Panc1 (cell line): ENCODE results near the gene GPR18. TPM values are rescaled to one million over a fixed set of nuclear protein-coding genes. Genes with fewer than 3 reads are reported as not detected.

Source experiments
- ATAC-seq: fragments of 200-7000 bp; cut with Tn5 transposase; 2 replicates; pipeline ENCODE4 v1.9.1; 2020; ENCODE audit warnings: mild to moderate bottlenecking, moderate library complexity
- BruUV-seq: library from RNA; stranded (reverse); fragments of 400-500 nt; replicated peaks from 2 replicates; lab custom pipeline; 2021; lab: Mats Ljungman, UMichigan
- CTCF ChIA-PET: fragments of 300-600 bp; sonication (Branson Sonifier 250); formaldehyde crosslinking; loops from one replicate; lab custom pipeline; 2022; ENCODE audit warnings: antibody characterized with exemption; lab: Charles Lee
- POLR2A ChIA-PET: fragments of 300-600 bp; sonication (Branson Sonifier 250); formaldehyde crosslinking; loops from one replicate; lab custom pipeline; 2022; ENCODE audit warnings: antibody characterized with exemption; lab: Charles Lee
- DNase-seq: peaks from one replicate; pipeline ENCODE4 v3.0.0-alpha.2; 2010; ENCODE audit warnings: low read depth, low spot score
- H3K27ac ChIP-seq: 2 replicates; pipeline ENCODE4 v1.5.1; 2011; ENCODE audit warnings: mild to moderate bottlenecking, low read length, inconsistent platforms
- H3K27me3 ChIP-seq: fragments of 200-500 bp; sonication (Bioruptor generic); 2 replicates; pipeline ENCODE4 v1.6.0; 2014; ENCODE audit warnings: low read length, inconsistent platforms; ENCODE audit not compliant: control insufficient read depth, insufficient read depth
- H3K36me3 ChIP-seq: fragments of 200-500 bp; sonication (Bioruptor generic); 2 replicates; pipeline ENCODE4 v1.5.1; 2014; ENCODE audit warnings: inconsistent platforms, mild to moderate bottlenecking, low read length, moderate library complexity; ENCODE audit not compliant: control insufficient read depth, insufficient read depth
- H3K4me1 ChIP-seq: 2 replicates; pipeline ENCODE4 v1.5.1; 2011; ENCODE audit warnings: inconsistent platforms, mild to moderate bottlenecking, low read length, moderate library complexity; ENCODE audit not compliant: control insufficient read depth, insufficient read depth
- H3K4me3 ChIP-seq, 2 experiments: 2 replicates each; pipeline ENCODE4 v1.5.1; 2011 to 2012; ENCODE audit warnings: low read depth in 2 of 2, low read length in 2 of 2, mild to moderate bottlenecking in 2 of 2, inconsistent platforms in 1 of 2, moderate library complexity in 1 of 2
- H3K9me3 ChIP-seq: fragments of 200-500 bp; sonication (Bioruptor generic); 2 replicates; pipeline ENCODE4 v1.5.1; 2014; ENCODE audit warnings: low read depth, mild to moderate bottlenecking, inconsistent platforms, low read length, moderate library complexity; ENCODE audit not compliant: control insufficient read depth, insufficient read depth
- POLR2AphosphoS5 ChIP-seq: IDR thresholded peaks from 2 replicates; pipeline ENCODE4 v1.6.1; 2012; ENCODE audit warnings: mild to moderate bottlenecking, low read depth, low read length, moderate library complexity
- SIN3A ChIP-seq: IDR thresholded peaks from 2 replicates; pipeline ENCODE4 v1.6.1; 2012; ENCODE audit warnings: low read depth, mild to moderate bottlenecking, low read length, moderate library complexity, borderline replicate concordance; ENCODE audit not compliant: insufficient read depth
- TCF7L2 ChIP-seq: IDR thresholded peaks from 2 replicates; pipeline ENCODE4 v1.6.1; 2011; ENCODE audit warnings: mild to moderate bottlenecking, low read depth, low read length, inconsistent platforms
- in situ Hi-C: cut with HindIII; loops from 2 replicates; pipeline ENCODE4 v1.10.0; 2016; ENCODE audit warnings: low sequenced_read_pairs, low pct_unique_long_range_greater_than_20kb
- intact Hi-C: fragments of 100-400 bp; cut with micrococcal nuclease; formaldehyde crosslinking; loops from one replicate; pipeline ENCODE4 v1.10.0; 2022; ENCODE audit not compliant: unreplicated experiment
- total RNA-seq: library from RNA; stranded (reverse); gene quantifications from one replicate; pipeline ENCODE4 v1.2.1, GENCODE V29; 2021; ENCODE audit not compliant: unreplicated experiment
- TF ChIP-seq, protein P1 (sequence below), 2 experiments: IDR thresholded peaks; 2 replicates each; pipeline ENCODE4 v1.6.1; 2011 to 2012; ENCODE audit warnings: low read depth in 2 of 2, control low read depth in 1 of 2, low read length in 1 of 2, mild to moderate bottlenecking in 1 of 2, moderate library complexity in 1 of 2; ENCODE audit not compliant: insufficient read depth in 1 of 2
- TF ChIP-seq, protein P2 (sequence below): fragments of 450-650 bp; IDR thresholded peaks from 2 replicates; pipeline ENCODE4 v1.5.1; 2017; ENCODE audit warnings: mild to moderate bottlenecking

The GPR18 gene
- total RNA-seq, 1 experiment from 2014 or later = not detected

DNA sequence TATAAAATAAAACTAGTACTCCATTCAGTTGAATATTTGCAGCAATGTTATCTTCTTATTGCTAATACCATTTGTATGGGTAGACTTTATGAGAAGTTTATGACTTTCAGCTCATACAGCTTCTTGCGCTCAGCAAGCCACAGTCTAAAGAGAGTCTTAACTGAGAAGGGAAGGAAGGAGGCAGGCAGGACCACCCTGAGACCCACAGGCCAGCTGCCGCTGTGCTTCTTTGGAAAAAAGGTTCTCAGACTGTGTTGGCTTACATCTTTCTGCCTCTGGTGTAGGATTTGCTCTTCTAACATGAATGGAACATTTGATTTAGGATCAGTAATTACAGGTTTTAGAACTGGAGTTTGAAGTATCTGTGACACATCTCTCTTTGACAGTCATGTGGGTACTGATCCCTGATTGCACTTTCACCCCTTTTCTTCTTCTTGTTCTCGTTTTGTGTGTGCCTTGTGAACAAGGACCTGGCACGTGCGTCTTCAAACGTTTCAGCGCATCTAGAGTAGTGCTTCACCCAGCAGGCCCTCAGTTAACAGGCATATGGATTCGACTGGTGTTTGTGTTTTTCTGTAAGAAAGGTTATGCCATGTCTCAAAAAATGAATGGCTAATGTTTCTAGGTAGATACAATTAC, 7.1 kb upstream of the GPR18 start:
- no peaks in the 10 kb centered on the region for H3K27me3 ChIP-seq
- no peaks in the 10 kb centered on the region for H3K36me3 ChIP-seq
- no peak overlapping the region for H3K27ac ChIP-seq
- no peak for DNase-seq
- intact Hi-C loops = loop anchor here (5.0 kb wide), 2 partner anchors 73 to 88 kb away; no protein-coding TSS in a partner anchor
- H3K9me3 ChIP-seq = no peaks in the 10 kb centered on the region
- in situ Hi-C loops = no loop called here
- H3K4me3 ChIP-seq = no peak overlapping the region
- TF ChIP-seq SIN3A = no peak
- no peaks in the 10 kb centered on the region for H3K4me1 ChIP-seq
- no TSS peak for BruUV-seq
- CTCF ChIA-PET = interaction anchor here (0.9 to 1.5 kb wide), 5 partner anchors 67 to 89 kb away, joined by 3 to 5 read pairs (median 3); no protein-coding TSS in a partner anchor
- POLR2A ChIA-PET = interaction anchor here (0.7 kb wide), 1 partner anchor 68 kb away, joined by 3 read pairs; no protein-coding TSS in a partner anchor
- no peak for ATAC-seq

DNA sequence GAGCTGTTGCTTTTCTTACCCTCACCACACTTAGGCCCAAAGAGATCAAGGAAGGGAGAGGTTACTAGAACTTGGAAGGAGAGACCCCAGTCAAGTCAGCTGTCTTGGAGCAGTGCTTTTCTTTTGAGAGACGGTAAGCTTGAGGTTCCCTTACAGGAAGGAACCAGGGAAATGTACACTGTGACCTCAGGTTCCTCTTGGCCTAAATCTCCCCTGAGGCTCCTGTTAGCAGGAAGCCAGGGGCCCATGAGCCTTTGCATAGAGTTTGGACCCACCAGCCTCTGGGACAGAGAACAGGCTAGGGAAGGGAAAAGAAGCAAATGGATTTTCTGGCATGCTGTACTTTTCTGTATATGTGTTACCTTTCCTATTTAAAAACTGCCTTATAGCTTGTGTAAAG, 5.9 kb upstream of the GPR18 start:
- Histone ChIP-seq H3K27me3 (no peaks in the 10 kb centered on the region), H3K4me3 (no peak overlapping the region), H3K9me3 (no peaks in the 10 kb centered on the region), H3K27ac (no peak overlapping the region), H3K4me1 (no peaks in the 10 kb centered on the region), H3K36me3 (no peaks in the 10 kb centered on the region)
- intact Hi-C loops (no loop called here), in situ Hi-C loops (no loop called here)
- ChIA-PET CTCF (interaction anchor here (1.3 kb wide), 1 partner anchor 67 kb away, joined by 3 read pairs; no protein-coding TSS in a partner anchor), POLR2A (no interaction called here)
- DNase-seq = no peak
- no TSS peak for BruUV-seq
- TF ChIP-seq POLR2AphosphoS5 (no peak), TCF7L2 (no peak), SIN3A (no peak)
- TF ChIP-seq, protein P1, sequence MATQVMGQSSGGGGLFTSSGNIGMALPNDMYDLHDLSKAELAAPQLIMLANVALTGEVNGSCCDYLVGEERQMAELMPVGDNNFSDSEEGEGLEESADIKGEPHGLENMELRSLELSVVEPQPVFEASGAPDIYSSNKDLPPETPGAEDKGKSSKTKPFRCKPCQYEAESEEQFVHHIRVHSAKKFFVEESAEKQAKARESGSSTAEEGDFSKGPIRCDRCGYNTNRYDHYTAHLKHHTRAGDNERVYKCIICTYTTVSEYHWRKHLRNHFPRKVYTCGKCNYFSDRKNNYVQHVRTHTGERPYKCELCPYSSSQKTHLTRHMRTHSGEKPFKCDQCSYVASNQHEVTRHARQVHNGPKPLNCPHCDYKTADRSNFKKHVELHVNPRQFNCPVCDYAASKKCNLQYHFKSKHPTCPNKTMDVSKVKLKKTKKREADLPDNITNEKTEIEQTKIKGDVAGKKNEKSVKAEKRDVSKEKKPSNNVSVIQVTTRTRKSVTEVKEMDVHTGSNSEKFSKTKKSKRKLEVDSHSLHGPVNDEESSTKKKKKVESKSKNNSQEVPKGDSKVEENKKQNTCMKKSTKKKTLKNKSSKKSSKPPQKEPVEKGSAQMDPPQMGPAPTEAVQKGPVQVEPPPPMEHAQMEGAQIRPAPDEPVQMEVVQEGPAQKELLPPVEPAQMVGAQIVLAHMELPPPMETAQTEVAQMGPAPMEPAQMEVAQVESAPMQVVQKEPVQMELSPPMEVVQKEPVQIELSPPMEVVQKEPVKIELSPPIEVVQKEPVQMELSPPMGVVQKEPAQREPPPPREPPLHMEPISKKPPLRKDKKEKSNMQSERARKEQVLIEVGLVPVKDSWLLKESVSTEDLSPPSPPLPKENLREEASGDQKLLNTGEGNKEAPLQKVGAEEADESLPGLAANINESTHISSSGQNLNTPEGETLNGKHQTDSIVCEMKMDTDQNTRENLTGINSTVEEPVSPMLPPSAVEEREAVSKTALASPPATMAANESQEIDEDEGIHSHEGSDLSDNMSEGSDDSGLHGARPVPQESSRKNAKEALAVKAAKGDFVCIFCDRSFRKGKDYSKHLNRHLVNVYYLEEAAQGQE (IDR thresholded peaks at IDR 0.05; ENCODE audit: insufficient read depth in 1 of 2, low read depth in 2 of 2, low read length in 1 of 2) = no peak
- TF ChIP-seq, protein P2, sequence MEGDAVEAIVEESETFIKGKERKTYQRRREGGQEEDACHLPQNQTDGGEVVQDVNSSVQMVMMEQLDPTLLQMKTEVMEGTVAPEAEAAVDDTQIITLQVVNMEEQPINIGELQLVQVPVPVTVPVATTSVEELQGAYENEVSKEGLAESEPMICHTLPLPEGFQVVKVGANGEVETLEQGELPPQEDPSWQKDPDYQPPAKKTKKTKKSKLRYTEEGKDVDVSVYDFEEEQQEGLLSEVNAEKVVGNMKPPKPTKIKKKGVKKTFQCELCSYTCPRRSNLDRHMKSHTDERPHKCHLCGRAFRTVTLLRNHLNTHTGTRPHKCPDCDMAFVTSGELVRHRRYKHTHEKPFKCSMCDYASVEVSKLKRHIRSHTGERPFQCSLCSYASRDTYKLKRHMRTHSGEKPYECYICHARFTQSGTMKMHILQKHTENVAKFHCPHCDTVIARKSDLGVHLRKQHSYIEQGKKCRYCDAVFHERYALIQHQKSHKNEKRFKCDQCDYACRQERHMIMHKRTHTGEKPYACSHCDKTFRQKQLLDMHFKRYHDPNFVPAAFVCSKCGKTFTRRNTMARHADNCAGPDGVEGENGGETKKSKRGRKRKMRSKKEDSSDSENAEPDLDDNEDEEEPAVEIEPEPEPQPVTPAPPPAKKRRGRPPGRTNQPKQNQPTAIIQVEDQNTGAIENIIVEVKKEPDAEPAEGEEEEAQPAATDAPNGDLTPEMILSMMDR = no peak
- ATAC-seq = no peak
